ENCODE measurements around the gene C2CD4D.

DNA sequence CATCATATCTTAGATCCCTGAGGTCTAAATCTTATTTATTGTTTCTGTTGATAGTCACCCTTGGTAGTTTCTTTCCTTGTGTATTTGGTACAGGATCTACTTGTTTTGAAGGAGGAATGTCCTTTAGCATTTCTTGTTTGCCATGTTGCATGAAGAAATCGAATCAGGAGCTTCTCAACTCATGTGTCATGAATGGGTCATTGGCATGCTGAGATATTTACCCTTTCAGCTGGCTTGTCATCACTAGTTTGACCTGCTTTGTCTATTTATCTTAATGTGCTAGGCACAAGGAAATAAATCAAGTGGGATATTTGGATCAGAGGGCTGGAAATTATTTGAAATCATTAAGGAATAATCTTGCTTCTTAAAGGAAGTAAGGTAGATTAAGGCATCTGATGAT lies 45.9 kb upstream of the C2CD4D start:
- TF ChIP-seq EZH2 (IDR thresholded peaks at IDR 0.05; ENCODE audit: low read length): no peak
- TF ChIP-seq CTCF (optimal IDR thresholded peaks at IDR 0.05 in 1 of 3, IDR thresholded peaks at IDR 0.05 in 1 of 3, conservative IDR thresholded peaks at IDR 0.05 in 1 of 3; ENCODE audit: extremely low read depth in 1 of 3, insufficient read depth in 2 of 3, low read length in 3 of 3): no peak
